ENCODE measurements around the gene HOXB8.

DNA sequence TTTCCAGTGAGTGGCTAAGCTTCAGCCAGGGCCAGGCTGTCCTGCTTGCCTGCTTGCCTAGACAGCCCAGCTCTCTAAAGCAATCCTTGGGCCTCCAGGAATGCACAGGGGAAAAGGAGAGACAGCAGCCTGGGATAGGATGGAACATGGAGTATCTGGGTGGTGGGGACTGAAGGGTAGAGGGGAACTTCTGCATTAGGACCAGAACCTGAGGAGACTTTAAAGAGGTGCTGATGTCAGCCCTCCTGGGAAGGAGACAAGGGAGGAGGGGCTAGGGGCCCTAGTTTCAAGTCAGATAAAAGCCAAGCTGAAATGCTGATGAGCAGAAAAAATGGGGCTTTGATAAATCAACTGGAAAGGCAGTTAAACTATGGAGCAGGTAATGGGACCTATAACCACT, 6.1 kb downstream of the HOXB8 start:
- TF ChIP-seq, protein P1, sequence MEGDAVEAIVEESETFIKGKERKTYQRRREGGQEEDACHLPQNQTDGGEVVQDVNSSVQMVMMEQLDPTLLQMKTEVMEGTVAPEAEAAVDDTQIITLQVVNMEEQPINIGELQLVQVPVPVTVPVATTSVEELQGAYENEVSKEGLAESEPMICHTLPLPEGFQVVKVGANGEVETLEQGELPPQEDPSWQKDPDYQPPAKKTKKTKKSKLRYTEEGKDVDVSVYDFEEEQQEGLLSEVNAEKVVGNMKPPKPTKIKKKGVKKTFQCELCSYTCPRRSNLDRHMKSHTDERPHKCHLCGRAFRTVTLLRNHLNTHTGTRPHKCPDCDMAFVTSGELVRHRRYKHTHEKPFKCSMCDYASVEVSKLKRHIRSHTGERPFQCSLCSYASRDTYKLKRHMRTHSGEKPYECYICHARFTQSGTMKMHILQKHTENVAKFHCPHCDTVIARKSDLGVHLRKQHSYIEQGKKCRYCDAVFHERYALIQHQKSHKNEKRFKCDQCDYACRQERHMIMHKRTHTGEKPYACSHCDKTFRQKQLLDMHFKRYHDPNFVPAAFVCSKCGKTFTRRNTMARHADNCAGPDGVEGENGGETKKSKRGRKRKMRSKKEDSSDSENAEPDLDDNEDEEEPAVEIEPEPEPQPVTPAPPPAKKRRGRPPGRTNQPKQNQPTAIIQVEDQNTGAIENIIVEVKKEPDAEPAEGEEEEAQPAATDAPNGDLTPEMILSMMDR (IDR thresholded peaks at IDR 0.05), result no peak
- no peak for TF ChIP-seq POLR2AphosphoS5 (IDR thresholded peaks at IDR 0.05)

Measured in prostate gland (tissue), 2 donors.